ENCODE results near the gene RYR2.
"Not testable (repeated sequence)": the region's sequence is repeated elsewhere in the genome, so short reads cannot be mapped to it uniquely, and the experiment has no call there.

Gene RYR2

GRCh38 chr1:237270353-237270752, 228.4 kb downstream of the RYR2 start:
- H4K20me1 ChIP-seq (ENCODE audit: insufficient read depth, low read length), result peaks cover 3% of the 10 kb centered on the region; the same call in 1 of the 2 replicates
- no peak overlapping the region for H3K27ac ChIP-seq (ENCODE audit: low read length)
- no peak overlapping the region for H3K9ac ChIP-seq (ENCODE audit: low read length)
- H3K79me2 ChIP-seq (ENCODE audit: low read length), result no peaks in the 10 kb centered on the region
- H2AFZ ChIP-seq (ENCODE audit: low read depth, low read length), result no peak overlapping the region
- H3K36me3 ChIP-seq (replicated peaks; ENCODE audit: low read depth, low read length), result no peaks in the 10 kb centered on the region
- peak overlapping the region; percentile 10; the same call in 1 of the 2 replicates for H3K4me3 ChIP-seq (ENCODE audit: low read length)
- no peaks in the 10 kb centered on the region for H3K9me3 ChIP-seq (ENCODE audit: insufficient read depth, low read length)
- H3K4me1 ChIP-seq (ENCODE audit: low read length), result peaks cover 14% of the 10 kb centered on the region
- peak overlapping the region; percentile 54 for H3K4me2 ChIP-seq (ENCODE audit: low read length)
- peaks cover 23% of the 10 kb centered on the region for H3K27me3 ChIP-seq (ENCODE audit: low read depth, low read length)
- no peak for TF ChIP-seq CTCF (IDR thresholded peaks at IDR 0.05; ENCODE audit: low read depth, low read length)
- no peak for TF ChIP-seq EZH2phosphoT487 (IDR thresholded peaks at IDR 0.05; ENCODE audit: low read depth)

- not testable (repeated sequence) for H3K4me3 ChIP-seq (ENCODE audit: low read length); H3K27ac ChIP-seq (ENCODE audit: low read length); H3K36me3 ChIP-seq (replicated peaks; ENCODE audit: low read depth, low read length); H3K9me3 ChIP-seq (ENCODE audit: insufficient read depth, low read length); H2AFZ ChIP-seq (ENCODE audit: low read depth, low read length); H3K4me1 ChIP-seq (ENCODE audit: low read length); H3K4me2 ChIP-seq (ENCODE audit: low read length); H3K79me2 ChIP-seq (ENCODE audit: low read length); H4K20me1 ChIP-seq (ENCODE audit: insufficient read depth, low read length); H3K9ac ChIP-seq (ENCODE audit: low read length)
- peaks cover 12% of the 10 kb centered on the region; the same call in 1 of the 2 replicates for H3K27me3 ChIP-seq (ENCODE audit: low read depth, low read length)
These were observed 236.0 kb downstream of the RYR2 start for GRCh38 chr1:237277994-237278393.

- Histone ChIP-seq H3K36me3 (replicated peaks; ENCODE audit: low read depth, low read length) (no peaks in the 10 kb centered on the region), H3K4me2 (ENCODE audit: low read length) (no peak overlapping the region), H2AFZ (ENCODE audit: low read depth, low read length) (no peak overlapping the region), H3K27ac (ENCODE audit: low read length) (no peak overlapping the region), H3K9ac (ENCODE audit: low read length) (no peak overlapping the region), H4K20me1 (ENCODE audit: insufficient read depth, low read length) (no peaks in the 10 kb centered on the region), H3K4me3 (ENCODE audit: low read length) (no peak overlapping the region), H3K27me3 (ENCODE audit: low read depth, low read length) (peaks cover 13% of the 10 kb centered on the region; the same call in 1 of the 2 replicates), H3K9me3 (ENCODE audit: insufficient read depth, low read length) (no peaks in the 10 kb centered on the region), H3K79me2 (ENCODE audit: low read length) (no peaks in the 10 kb centered on the region), H3K4me1 (ENCODE audit: low read length) (no peaks in the 10 kb centered on the region)
- TF ChIP-seq CTCF (IDR thresholded peaks at IDR 0.05; ENCODE audit: low read depth, low read length) (no peak), EZH2phosphoT487 (IDR thresholded peaks at IDR 0.05; ENCODE audit: low read depth) (no peak)
These were observed 237.6 kb downstream of the RYR2 start for GRCh38 chr1:237279629-237280028.

- Histone ChIP-seq H3K4me3 (ENCODE audit: low read length) (no peak overlapping the region), H3K9me3 (ENCODE audit: insufficient read depth, low read length) (no peaks in the 10 kb centered on the region), H4K20me1 (ENCODE audit: insufficient read depth, low read length) (no peaks in the 10 kb centered on the region), H3K4me1 (ENCODE audit: low read length) (no peaks in the 10 kb centered on the region), H3K36me3 (replicated peaks; ENCODE audit: low read depth, low read length) (no peaks in the 10 kb centered on the region), H3K79me2 (ENCODE audit: low read length) (no peaks in the 10 kb centered on the region), H2AFZ (ENCODE audit: low read depth, low read length) (no peak overlapping the region), H3K9ac (ENCODE audit: low read length) (no peak overlapping the region), H3K27ac (ENCODE audit: low read length) (no peak overlapping the region), H3K4me2 (ENCODE audit: low read length) (no peak overlapping the region), H3K27me3 (ENCODE audit: low read depth, low read length) (peaks cover 13% of the 10 kb centered on the region; the same call in 1 of the 2 replicates)
- no peak for TF ChIP-seq CTCF (IDR thresholded peaks at IDR 0.05; ENCODE audit: low read depth, low read length)
- TF ChIP-seq EZH2phosphoT487 (IDR thresholded peaks at IDR 0.05; ENCODE audit: low read depth), result no peak
These were observed 239.5 kb downstream of the RYR2 start for GRCh38 chr1:237281481-237281880.

Data from OCI-LY3 (cell line).